ENCODE results near the gene ATXN7. TPM values are rescaled to one million over a fixed set of nuclear protein-coding genes. Genes with fewer than 3 reads are reported as not detected.

Gene ATXN7
- total and polyA plus RNA-seq, 2 of the 13 experiments (the other 11 are each of a cell fraction or from before 2014, with no cell fraction given) = 13.8 to 20.0 TPM

- H3K4me1 ChIP-seq (ENCODE audit: insufficient read depth, low read length) = peaks cover 7% of the 10 kb centered on the region; the same call in 1 of the 2 replicates
- H3K79me2 ChIP-seq (ENCODE audit: insufficient read depth, low read length) = peaks cover 9% of the 10 kb centered on the region
- POLR2A ChIA-PET = no interaction called here
- H3K36me3 ChIP-seq (replicated peaks in 1 of 2; ENCODE audit: control insufficient read depth in 1 of 2, insufficient read depth in 2 of 2, low read length in 2 of 2) = no peaks in the 10 kb centered on the region; a peak in 1 of 5 replicates
- H3K27ac ChIP-seq (ENCODE audit: extremely low read length, insufficient read depth, low read length) = no peak overlapping the region
- H3K9ac ChIP-seq (ENCODE audit: insufficient read depth, low read depth, low read length) = no peak overlapping the region
- FAIRE-seq (peak; percentile 30), DNase-seq (ENCODE audit: low spot score) (no peak), ATAC-seq (no peak)
- no peaks in the 10 kb centered on the region for H3K27me3 ChIP-seq (ENCODE audit: control insufficient read depth in 1 of 2, insufficient read depth in 2 of 2, low read length in 2 of 2)
- no peak overlapping the region for H3K4me2 ChIP-seq (ENCODE audit: low read depth, low read length)
- CTCF ChIA-PET (ENCODE audit: low intra/inter-chr PET ratio, low total read pairs) = no interaction called here
- BruUV-seq (replicated peaks) = no TSS peak
- H3K9me3 ChIP-seq (ENCODE audit: low read length) = no peaks in the 10 kb centered on the region
- no peaks in the 10 kb centered on the region for H4K20me1 ChIP-seq (ENCODE audit: insufficient read depth, low read length)
- TF ChIP-seq TEF (CRISPR knock-in tag; IDR thresholded peaks at IDR 0.05) (peak; percentile 63; the same call in 1 of the 2 replicates), SKI (IDR thresholded peaks at IDR 0.05; ENCODE audit: partially characterized antibody) (no peak), SPEN (CRISPR knock-in tag; IDR thresholded peaks at IDR 0.05; ENCODE audit: low read depth) (no peak)
- intact Hi-C loops (cut with micrococcal nuclease; ENCODE audit: unreplicated experiment) = no loop called here
- H3K4me3 ChIP-seq (replicated peaks in 1 of 3; ENCODE audit: insufficient read depth in 1 of 3, low read depth in 2 of 3, low read length in 3 of 3) = no peak overlapping the region
- WGBS (ENCODE audit: low lambda C conversion rate) = 76% methylated on average over 1 of the region's 1 CpG
- in situ Hi-C loops (cut with HindIII; ENCODE audit: extremely low pct_ligation_motif_present, low pct_unique_long_range_greater_than_20kb) = no loop called here
- H2AFZ ChIP-seq (ENCODE audit: low read length) = no peak overlapping the region
These were observed 8.2 kb upstream of the ATXN7 start for GRCh38 chr3:63855333-63855940.

GRCh38 chr3:63857311-63857710, 6.4 kb upstream of the ATXN7 start:
- Histone ChIP-seq H3K4me3 (replicated peaks in 1 of 3; ENCODE audit: insufficient read depth in 1 of 3, low read depth in 2 of 3, low read length in 3 of 3) (no peak overlapping the region), H2AFZ (ENCODE audit: low read length) (no peak overlapping the region), H3K27me3 (ENCODE audit: control insufficient read depth in 1 of 2, insufficient read depth in 2 of 2, low read length in 2 of 2) (no peaks in the 10 kb centered on the region), H3K36me3 (replicated peaks in 1 of 2; ENCODE audit: control insufficient read depth in 1 of 2, insufficient read depth in 2 of 2, low read length in 2 of 2) (no peaks in the 10 kb centered on the region; a peak in 1 of 5 replicates), H3K4me2 (ENCODE audit: low read depth, low read length) (no peak overlapping the region), H3K79me2 (ENCODE audit: insufficient read depth, low read length) (peaks cover 19% of the 10 kb centered on the region), H3K9ac (ENCODE audit: insufficient read depth, low read depth, low read length) (no peak overlapping the region), H4K20me1 (ENCODE audit: insufficient read depth, low read length) (no peaks in the 10 kb centered on the region), H3K4me1 (ENCODE audit: insufficient read depth, low read length) (peaks cover 25% of the 10 kb centered on the region), H3K9me3 (ENCODE audit: low read length) (no peaks in the 10 kb centered on the region), H3K27ac (ENCODE audit: extremely low read length, insufficient read depth, low read length) (no peak overlapping the region)
- intact Hi-C loops (cut with micrococcal nuclease; ENCODE audit: unreplicated experiment) (no loop called here), in situ Hi-C loops (cut with HindIII; ENCODE audit: extremely low pct_ligation_motif_present, low pct_unique_long_range_greater_than_20kb) (no loop called here)
- TF ChIP-seq FOSL2 (CRISPR knock-in tag; IDR thresholded peaks at IDR 0.05) (no peak), ISL2 (CRISPR knock-in tag; IDR thresholded peaks at IDR 0.05) (no peak), ZNF891 (CRISPR knock-in tag; IDR thresholded peaks at IDR 0.05) (no peak), NFAT5 (CRISPR knock-in tag; IDR thresholded peaks at IDR 0.05) (no peak), SOX5 (CRISPR knock-in tag; IDR thresholded peaks at IDR 0.05; ENCODE audit: borderline replicate concordance) (no peak), ZNF709 (CRISPR knock-in tag; IDR thresholded peaks at IDR 0.05) (no peak), ZNF564 (CRISPR knock-in tag; IDR thresholded peaks at IDR 0.05) (no peak), PHF20 (CRISPR knock-in tag; IDR thresholded peaks at IDR 0.05) (no peak), IKZF1 (IDR thresholded peaks at IDR 0.05) (no peak), KDM6A (CRISPR knock-in tag; IDR thresholded peaks at IDR 0.05; ENCODE audit: low read depth) (no peak), HMGA1 (CRISPR knock-in tag; conservative IDR thresholded peaks at IDR 0.05) (no peak)
- 99% methylated on average over 2 of the region's 2 CpGs for WGBS (ENCODE audit: low lambda C conversion rate)
- no peak for ATAC-seq
- no TSS peak for BruUV-seq (replicated peaks)
- no peak for FAIRE-seq
- CTCF ChIA-PET (ENCODE audit: low intra/inter-chr PET ratio, low total read pairs) = no interaction called here
- POLR2A ChIA-PET = no interaction called here
- DNase-seq (ENCODE audit: low spot score) = no peak

All from HepG2 (cell line).